Measurements from ENCODE around the gene MYO15A. TPM values are rescaled to one million over a fixed set of nuclear protein-coding genes. Genes with fewer than 3 reads are reported as not detected.

MYO15A gene
- 0.13 and 0.26 TPM in 2 replicates for total RNA-seq

- DNase-seq (ENCODE audit: low read depth in 2 of 2), result no peak
Observed at GRCh38 chr17:18108401-18109312, at the start of gene MYO15A. Gene MYO15A, plus strand, starts transcription at chr17:18108756. Its CDS starts 10,045 bp downstream, at chr17:18118801.

GRCh38 chr17:18059283-18059682 is 49.3 kb upstream of the MYO15A start:
- DNase-seq (ENCODE audit: low read depth in 2 of 2), result peak in 1 of 2 donors; percentile 21

- no peak for DNase-seq (ENCODE audit: low read depth in 2 of 2)
Observed at GRCh38 chr17:18064053-18064452, 44.5 kb upstream of the MYO15A start.

- DNase-seq (ENCODE audit: low read depth in 2 of 2), result no peak
Observed at GRCh38 chr17:18065546-18065945, 43.0 kb upstream of the MYO15A start.

- no peak for DNase-seq (ENCODE audit: low read depth in 2 of 2)
Observed at GRCh38 chr17:18066866-18067265, 41.7 kb upstream of the MYO15A start.

GRCh38 chr17:18069101-18069500 is 39.5 kb upstream of the MYO15A start:
- no peak for DNase-seq (ENCODE audit: low read depth in 2 of 2)

- DNase-seq (ENCODE audit: low read depth in 2 of 2), result peak in 1 of 2 donors; percentile 15
Observed at GRCh38 chr17:18070861-18071340, 37.7 kb upstream of the MYO15A start.

GRCh38 chr17:18071751-18072150 is 36.8 kb upstream of the MYO15A start:
- no peak for DNase-seq (ENCODE audit: low read depth in 2 of 2)

- DNase-seq (ENCODE audit: low read depth in 2 of 2), result no peak
Observed at GRCh38 chr17:18074566-18075272, 33.8 kb upstream of the MYO15A start.

GRCh38 chr17:18076936-18077335 is 31.6 kb upstream of the MYO15A start:
- DNase-seq (ENCODE audit: low read depth in 2 of 2), result no peak

- DNase-seq (ENCODE audit: low read depth in 2 of 2), result no peak
Observed at GRCh38 chr17:18079543-18079942, 29.0 kb upstream of the MYO15A start.

- DNase-seq (ENCODE audit: low read depth in 2 of 2), result no peak
Observed at GRCh38 chr17:18084256-18084655, 24.3 kb upstream of the MYO15A start.

- DNase-seq (ENCODE audit: low read depth in 2 of 2), result peak; percentile 82 to 93
Observed at GRCh38 chr17:18087610-18088491, 20.7 kb upstream of the MYO15A start, which contains the start of gene DRG2. Gene DRG2, plus strand, starts transcription at chr17:18087948. Its CDS starts 76 bp downstream, at chr17:18088024.

GRCh38 chr17:18089613-18090012 is 18.9 kb upstream of the MYO15A start:
- no peak for DNase-seq (ENCODE audit: low read depth in 2 of 2)

GRCh38 chr17:18093616-18094408 is 14.7 kb upstream of the MYO15A start:
- peak in 1 of 2 donors; percentile 71 for DNase-seq (ENCODE audit: low read depth in 2 of 2)

GRCh38 chr17:18094409-18094807 is 14.1 kb upstream of the MYO15A start:
- DNase-seq (ENCODE audit: low read depth in 2 of 2), result no peak

- DNase-seq (ENCODE audit: low read depth in 2 of 2), result no peak
Observed at GRCh38 chr17:18099516-18099915, 9.0 kb upstream of the MYO15A start.

- DNase-seq (ENCODE audit: low read depth in 2 of 2), result no peak
Observed at GRCh38 chr17:18100616-18101015, 7.9 kb upstream of the MYO15A start.

- DNase-seq (ENCODE audit: low read depth in 2 of 2), result no peak
Observed at GRCh38 chr17:18101828-18102227, 6.7 kb upstream of the MYO15A start.

- no peak for DNase-seq (ENCODE audit: low read depth in 2 of 2)
Observed at GRCh38 chr17:18102640-18103039, 5.9 kb upstream of the MYO15A start.

Measured in dermis microvascular lymphatic vessel endothelial cell (primary cell).